ENCODE data around the gene AP2S1.

GRCh38 chr19:46896076-46896794 lies 45.6 kb upstream of the AP2S1 start:
- no peak for TF ChIP-seq CTCF (tag by site-specific recombination; IDR thresholded peaks at IDR 0.05)
- TF ChIP-seq ZBTB11 (tag by site-specific recombination; conservative IDR thresholded peaks at IDR 0.05; ENCODE audit: low read depth) = no peak
- TF ChIP-seq ZSCAN4 (tag by site-specific recombination; IDR thresholded peaks at IDR 0.05) = no peak
- no peak for TF ChIP-seq ZNF24 (tag by site-specific recombination; IDR thresholded peaks at IDR 0.05)
- TF ChIP-seq ZNF280C (tag by site-specific recombination; IDR thresholded peaks at IDR 0.05) = no peak
- TF ChIP-seq ZNF146 (tag by site-specific recombination; IDR thresholded peaks at IDR 0.05) = no peak

All from HEK293 (cell line).